NCI-H82 (cell line): ENCODE results near the gene RNPEPL1.
"Not testable (repeated sequence)": the region's sequence is repeated elsewhere in the genome, so short reads cannot be mapped to it uniquely, and the experiment has no call there.

Experiments used
- DNase-seq: peaks from one replicate; lab custom pipeline; 2025; lab: John Stamatoyannopoulos, UW

RNPEPL1 gene

GRCh38 chr2:240604939-240605716 is 36.8 kb downstream of the RNPEPL1 start:
- no peak for DNase-seq

GRCh38 chr2:240605867-240606743 is 37.8 kb downstream of the RNPEPL1 start:
- no peak for DNase-seq

DNA sequence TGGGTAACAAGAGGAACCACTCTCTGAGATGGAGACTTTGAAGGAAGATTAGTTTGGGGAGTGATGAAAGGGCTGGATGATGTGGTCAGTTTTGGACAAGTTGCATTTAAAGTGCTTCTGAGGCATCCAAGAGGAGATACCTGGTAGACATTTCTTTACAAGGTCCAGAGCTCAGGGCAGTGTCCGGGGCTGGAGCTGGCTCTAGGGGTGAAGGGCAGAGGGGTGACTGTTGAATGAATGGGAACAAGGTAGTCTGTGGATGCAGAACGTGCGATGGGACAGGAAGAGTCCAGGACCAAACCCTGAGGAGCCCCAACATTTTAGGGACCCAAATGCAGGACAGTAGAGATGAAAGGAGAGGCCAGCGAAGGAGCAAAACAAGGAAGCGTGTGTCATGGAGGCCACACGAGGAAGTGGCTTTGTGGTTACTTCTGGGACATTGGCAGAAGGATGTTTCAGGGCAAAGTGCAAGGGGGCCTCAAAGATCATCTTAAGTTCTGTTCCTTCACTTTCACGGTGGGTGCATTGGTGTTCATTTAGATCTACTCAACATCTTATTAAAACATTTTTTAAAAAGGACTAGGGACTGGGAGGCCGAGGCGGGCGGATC is 43.4 kb downstream of the RNPEPL1 start:
- DNase-seq: no peak

- DNase-seq: no peak
Measured at GRCh38 chr2:240613781-240614180, 45.5 kb downstream of the RNPEPL1 start.

DNA sequence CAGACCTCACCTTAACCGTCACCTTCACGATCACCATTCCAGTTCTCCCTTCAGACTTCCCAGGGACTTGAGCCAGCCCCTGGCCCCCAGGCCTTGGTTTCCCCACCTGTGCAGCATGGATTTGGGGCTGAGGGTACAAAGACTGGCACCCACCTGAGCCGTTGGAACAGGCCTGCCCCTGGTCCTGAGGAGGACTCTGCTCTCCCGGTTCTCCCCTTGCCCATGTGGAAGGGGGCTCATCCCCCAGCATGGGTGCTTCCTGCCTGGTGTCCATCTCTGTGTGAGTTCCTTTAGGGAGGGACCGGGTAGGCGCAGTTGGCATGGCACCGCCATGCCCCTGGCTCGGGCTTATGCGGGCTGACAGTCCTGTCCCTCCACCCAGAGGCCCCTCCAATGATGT is 46.1 kb downstream of the RNPEPL1 start:
- DNase-seq: no peak

- DNase-seq: no peak
Measured at GRCh38 chr2:240615396-240615795, 47.1 kb downstream of the RNPEPL1 start.

GRCh38 chr2:240615820-240616547 is 47.7 kb downstream of the RNPEPL1 start:
- DNase-seq: no peak

DNA sequence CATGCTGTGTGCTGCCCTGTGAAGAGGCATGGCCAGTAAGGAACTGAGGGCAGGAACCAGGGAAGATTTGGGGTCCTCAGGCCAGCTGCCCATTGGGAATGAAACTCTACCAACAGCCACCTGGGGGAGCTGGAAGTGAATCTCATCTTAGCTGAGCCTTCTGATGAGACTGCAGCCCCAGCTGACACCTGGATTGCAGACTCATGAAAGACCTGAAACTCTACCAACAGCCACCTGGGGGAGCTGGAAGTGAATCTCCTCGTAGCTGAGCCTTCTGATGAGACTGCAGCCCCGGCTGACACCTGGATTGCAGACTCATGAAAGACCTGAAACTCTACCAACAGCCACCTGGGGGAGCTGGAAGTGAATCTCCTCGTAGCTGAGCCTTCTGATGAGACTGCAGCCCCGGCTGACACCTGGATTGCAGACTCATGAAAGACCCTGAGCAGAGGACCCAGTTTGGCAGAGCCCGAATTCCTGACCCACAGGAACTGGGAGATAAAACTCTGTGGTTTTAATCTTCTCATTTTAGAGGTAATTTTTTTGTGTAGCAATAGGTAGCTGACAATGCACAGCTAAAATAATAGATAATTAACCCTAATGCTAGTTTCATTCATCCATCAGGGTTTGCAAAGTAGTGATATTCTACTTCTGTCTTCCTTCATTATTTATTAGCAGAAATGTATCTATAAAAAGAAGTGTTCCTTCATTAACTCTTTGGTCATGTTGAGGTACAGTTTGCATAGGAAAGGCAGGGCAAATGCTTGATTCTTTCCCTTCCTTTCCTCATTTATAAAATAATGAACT is 48.8 kb downstream of the RNPEPL1 start:
- not testable (repeated sequence) for DNase-seq

- no peak for DNase-seq
Measured at GRCh38 chr2:240618776-240619175, 50.5 kb downstream of the RNPEPL1 start.

GRCh38 chr2:240619506-240620148 is 51.3 kb downstream of the RNPEPL1 start:
- no peak for DNase-seq

GRCh38 chr2:240620149-240620731 is 52.0 kb downstream of the RNPEPL1 start:
- DNase-seq: no peak

- no peak for DNase-seq
Measured at GRCh38 chr2:240620859-240621258, 52.6 kb downstream of the RNPEPL1 start.

DNA sequence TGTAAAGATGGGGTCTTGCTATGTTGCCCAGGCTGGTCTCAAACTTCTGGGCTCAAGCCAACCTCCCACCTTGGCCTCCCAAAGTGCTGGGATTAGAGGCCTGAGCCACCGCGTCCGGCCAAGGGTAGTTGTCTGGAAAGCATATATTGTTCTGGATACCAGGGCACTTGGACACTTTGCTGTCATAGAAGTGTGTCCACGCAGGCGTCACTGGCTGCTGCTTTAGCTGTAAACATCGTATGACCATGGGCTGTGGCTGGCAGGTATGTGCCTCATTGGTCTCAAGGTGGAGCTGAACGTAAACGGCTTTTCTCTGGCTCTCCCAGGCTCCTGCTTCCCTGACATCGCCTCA is 53.8 kb downstream of the RNPEPL1 start:
- no peak for DNase-seq

DNA sequence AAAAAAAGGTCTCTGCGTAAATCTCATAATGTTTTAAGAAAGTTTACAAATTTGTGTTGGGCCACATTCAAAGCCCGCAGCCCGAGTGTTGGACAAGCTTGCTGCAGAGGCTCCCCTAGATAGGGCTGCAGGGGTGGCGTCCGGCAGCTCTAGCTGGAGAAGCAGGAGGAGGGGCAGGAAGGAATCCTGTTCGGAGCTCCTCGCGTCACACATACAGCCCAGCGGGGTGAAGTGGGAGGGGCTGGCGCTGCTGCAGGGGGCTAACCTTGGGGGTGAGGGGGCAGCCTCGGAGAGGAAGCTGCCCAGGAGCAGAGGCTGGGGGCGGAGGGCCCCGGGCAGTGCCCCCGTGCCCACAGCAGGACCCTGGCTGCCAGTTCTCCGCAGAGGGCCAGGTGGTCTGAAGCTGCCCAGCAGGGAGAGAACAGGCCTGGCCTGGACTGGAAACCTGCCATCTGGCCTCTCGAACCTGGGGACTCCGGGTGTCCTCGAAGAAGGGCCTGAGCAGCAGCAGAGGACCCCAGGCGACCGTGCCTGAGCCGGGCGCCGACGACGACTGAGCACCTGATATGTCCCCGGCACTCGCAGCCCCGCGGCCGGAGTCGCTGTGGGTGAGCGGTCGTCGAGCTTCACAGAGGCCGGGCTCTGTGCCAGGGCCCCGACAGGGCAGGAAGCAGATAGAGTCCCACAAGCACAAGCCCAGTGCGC is 54.4 kb downstream of the RNPEPL1 start:
- no peak for DNase-seq

GRCh38 chr2:240623531-240624010 is 55.3 kb downstream of the RNPEPL1 start:
- DNase-seq: no peak

DNA sequence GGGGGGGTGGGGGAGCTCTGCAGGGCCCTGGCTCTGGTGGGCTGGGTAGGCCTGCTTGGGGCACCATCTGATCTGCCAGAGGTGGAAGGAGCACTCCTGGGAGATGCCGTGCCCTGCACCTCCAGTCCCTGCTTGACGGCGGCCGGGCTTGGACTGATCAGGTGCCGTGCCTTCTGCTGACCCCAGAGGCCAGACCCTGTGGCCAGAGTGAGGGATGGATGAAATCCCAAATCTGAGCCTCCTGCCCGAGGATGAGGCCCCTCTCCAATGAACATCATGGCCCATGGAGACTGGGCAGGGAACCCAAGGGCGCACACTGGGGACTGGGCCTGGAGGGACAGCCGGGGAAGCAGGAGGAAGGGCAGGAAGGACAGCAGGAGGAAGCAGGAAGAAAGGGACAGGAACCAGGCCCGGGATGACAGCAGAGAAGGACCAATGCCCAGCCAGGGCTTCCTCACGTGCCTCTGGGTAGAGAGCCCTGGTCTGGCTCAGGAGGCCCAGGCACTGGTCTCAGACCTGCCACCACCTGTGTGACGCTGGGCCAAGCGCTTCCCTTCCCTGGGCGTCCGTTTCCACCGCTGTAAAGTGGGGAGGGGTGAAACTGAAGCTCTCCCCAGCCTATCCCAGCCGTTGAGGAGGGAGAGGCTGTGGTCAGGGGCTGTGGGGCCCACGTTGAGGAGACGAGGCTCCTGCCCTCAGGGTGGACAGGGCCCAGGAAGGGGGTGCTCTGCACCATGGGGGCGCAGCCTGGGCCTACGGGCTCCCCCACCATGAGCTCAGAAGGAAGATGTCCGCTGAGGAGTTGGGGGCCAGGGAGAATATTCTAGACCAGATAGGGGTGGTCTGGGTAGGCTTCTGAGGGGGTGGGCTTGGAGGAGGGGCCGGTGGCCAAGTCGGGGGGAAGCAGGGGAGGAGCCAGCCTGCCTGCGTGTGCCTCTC is 56.0 kb downstream of the RNPEPL1 start:
- DNase-seq: no peak

DNA sequence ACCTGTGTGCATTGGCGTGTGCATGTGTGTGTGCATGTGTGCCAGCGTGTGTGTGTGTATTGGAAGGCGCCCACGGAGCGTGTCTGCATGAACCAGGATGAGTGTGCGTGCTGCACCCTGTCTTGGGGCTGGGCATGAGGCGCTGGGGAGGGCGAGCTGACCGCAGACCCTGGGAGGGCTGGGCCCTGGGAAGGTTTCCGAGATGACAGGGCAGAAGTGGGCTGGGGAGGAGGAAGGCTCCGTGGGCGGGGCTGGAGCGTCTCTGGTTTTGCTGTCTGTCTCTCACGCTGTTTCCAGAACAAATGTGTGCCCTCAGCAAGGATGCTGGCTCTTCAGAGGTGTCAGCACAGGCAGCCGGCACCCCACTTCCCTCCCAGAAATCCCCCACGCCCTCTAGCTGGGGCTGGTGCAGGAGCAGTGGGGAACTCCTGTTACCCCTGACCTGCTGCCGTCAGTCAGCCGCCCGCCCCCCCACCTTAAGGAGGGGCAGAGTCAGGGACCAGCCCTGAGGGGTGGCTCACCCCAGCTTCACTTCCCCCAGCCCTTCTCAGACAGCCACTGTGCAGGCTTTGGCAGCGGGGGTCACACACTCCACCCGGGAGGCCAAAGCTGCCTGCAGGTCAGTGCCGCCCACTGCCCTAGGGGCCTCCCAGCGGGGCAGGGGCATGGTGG is 56.8 kb downstream of the RNPEPL1 start, which contains the start of gene GPR35:
GPR35 (plus strand) TSS at position 531 of the 672 bp plus-strand sequence. CDS start 4,473 bp downstream, outside the sequence.
- no peak for DNase-seq
